NCI-H1436 treated with DMSO at 0.1 percent for 48 hours (cell line): ENCODE data around the gene EFCAB13.

Source experiments
- DNase-seq: peaks from one replicate; lab custom pipeline; 2025; lab: John Stamatoyannopoulos, UW

Gene EFCAB13

GRCh38 chr17:47292206-47292605 is 31.5 kb upstream of the EFCAB13 start:
- DNase-seq, result no peak

GRCh38 chr17:47295037-47295873 is 28.5 kb upstream of the EFCAB13 start:
- DNase-seq, result no peak

GRCh38 chr17:47295874-47296255 is 27.9 kb upstream of the EFCAB13 start:
- no peak for DNase-seq

DNA sequence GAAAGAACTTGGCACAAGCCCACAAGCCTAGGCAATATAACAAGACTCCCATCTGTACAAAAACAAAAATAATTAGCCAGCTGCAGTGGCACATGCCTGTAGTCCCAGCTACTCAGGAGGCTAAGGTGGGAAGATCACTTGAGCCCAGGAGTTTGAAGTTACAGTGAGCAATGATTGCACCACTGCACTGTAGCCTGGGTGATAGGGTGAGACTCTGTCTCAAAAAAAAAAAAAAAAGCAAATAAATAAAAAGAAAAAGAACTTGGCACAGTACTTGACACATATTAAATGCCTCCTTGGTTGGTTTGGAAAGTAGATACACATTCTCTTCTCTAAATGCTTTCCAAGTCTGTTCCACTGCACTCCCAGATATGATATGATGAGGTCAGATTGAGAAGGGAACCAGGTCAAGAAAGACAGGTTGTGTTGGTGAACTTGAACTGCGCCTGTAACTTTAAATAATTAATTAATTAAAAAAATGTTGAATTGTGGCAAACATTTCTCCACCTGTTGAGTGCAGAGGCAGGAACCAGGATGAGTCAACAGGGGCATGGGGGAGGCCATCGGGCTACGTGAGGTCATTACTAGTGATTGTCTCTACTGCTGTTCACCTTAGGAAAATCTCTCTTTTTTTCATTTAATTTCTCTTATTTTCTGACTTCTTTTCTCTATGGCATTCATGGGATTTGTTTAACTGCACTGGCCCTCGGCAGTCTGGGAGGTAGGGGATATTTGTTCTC is 25.9 kb upstream of the EFCAB13 start:
- no peak for DNase-seq

GRCh38 chr17:47298712-47299111 is 25.0 kb upstream of the EFCAB13 start:
- no peak for DNase-seq

DNA sequence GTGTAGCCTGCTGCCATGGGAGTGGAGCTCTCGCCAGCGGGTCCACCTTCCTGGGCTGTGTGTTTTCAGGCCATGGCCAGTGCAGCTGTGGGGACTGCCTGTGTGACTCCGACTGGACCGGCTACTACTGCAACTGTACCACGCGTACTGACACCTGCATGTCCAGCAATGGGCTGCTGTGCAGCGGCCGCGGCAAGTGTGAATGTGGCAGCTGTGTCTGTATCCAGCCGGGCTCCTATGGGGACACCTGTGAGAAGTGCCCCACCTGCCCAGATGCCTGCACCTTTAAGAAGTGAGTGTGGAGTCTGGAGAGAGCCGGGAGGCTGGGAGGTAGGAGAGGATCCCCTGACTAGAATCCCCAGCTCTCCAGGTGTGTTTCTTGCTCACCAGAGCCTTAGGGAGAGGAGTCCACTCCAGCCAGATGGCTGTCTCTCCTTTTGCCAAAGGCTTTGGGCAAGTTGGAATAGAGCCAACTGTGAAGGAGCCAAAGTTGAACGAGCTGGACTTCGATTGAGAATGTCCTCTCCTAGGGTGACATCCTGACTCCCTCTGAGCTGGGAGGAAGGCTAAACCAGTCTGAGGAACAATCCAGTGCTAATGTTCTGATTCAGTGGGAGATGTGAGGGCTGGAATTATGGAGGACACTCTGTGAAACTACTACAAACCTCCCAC is 24.4 kb upstream of the EFCAB13 start:
- DNase-seq, result no peak

DNA sequence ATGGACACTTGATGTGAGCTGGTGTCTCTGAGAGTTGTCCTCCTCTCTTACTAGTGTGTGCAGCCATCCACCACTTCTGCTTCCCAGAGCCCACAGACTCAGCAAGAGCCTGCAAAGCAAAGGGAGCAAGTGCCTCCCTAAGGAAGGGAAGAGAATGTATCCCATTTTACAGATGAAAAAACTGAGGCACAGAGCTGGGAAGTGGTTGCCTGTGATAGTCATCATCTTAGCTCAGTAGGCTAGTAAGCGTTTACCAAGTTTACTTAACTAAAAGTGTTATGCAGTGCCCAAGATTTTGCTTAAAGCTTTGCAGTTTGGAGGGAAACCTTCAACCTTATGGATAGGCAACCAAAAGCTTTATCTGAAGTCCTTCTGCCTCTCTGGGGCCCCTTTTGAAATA is 23.0 kb upstream of the EFCAB13 start:
- no peak for DNase-seq

DNA sequence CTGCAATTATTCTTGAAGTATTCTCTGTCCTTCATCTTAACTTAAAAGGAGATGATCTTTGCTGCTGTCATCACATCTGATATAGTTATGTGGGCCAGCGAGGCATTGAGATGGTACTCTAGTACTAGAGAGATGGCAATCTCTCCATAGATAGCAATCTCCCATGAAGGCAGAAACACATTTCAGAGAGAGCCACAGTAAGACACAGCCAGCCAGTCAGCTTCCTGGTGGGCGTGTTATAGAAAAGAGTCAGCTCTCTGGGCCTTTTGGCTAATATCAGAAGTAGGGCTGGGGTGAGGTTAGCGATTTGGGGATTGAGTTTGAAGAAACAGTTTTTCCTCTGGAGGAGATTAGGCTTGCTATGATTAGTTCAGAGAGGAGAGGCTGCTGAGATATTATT is 22.6 kb upstream of the EFCAB13 start:
- no peak for DNase-seq

DNA sequence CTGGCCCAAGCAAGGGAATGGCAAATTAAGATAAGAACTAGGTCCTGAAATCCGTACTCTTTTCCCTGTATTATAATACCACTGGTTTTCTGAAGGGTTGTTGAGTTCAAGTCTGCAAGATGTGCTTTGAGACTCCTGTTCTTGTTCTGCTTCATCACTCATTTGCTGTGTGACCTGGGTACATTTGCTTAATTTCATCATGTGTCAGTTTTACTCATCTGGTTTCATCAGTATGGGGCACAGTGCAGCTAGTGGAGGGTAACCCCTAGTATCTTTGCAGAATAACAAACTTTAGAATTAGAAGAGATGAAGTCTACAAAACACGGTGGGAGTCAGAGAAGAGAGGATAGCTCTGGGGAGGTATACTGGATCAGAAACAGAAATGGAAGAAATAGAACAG is 21.9 kb upstream of the EFCAB13 start:
- no peak for DNase-seq

- DNase-seq, result no peak
Measured at GRCh38 chr17:47304186-47304585, 19.6 kb upstream of the EFCAB13 start.

DNA sequence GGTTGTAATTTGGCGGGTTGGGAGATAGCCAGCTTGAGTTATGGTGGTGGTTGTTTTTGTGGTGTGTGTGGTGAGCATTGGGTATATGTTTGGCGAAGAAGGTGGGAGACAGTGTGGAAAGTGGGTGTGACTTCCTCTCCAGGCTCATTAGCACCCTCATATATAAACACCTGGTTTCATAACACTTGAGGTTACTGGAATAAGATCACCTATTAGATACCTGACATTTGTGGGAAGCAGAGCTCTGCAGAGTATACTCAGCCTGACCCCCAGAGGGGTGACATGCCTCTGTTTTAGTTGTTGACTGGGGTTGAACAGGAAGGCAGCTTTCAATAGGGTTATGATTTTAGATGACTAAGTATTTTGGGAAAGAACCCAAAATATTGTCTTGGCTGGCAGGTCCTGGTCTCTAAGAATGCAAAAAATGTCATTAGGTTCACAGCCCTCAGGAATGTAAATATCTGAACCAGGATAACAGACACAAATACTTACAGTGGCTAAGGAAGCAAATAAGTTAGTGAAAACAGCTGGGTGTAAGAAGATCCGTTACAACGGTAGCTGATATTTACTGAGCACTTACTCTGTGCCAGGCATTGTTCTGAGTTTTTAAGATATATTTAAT is 18.3 kb upstream of the EFCAB13 start:
- DNase-seq, result no peak

DNA sequence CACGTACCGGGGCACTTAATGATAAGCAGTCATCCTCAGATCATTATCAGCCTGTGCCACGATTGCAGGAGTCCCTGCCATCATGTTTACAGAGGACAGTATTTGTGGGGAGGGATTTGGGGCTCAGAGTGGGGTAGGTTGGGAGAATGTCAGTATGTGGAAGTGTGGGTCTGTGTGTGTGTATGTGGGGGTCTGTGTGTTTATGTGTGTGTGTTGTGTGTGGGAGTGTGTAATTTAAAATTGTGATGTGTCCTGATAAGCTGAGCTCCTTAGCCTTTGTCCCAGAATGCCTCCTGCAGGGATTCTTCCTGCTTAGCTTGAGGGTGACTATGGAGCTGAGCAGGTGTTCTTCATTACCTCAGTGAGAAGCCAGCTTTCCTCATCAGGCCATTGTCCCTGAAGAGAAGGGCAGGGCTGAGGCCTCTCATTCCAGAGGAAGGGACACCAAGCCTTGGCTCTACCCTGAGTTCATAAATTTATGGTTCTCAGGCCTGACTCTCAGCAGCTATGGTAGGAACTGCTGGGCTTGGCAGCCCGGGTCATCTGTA is 13.5 kb upstream of the EFCAB13 start:
- DNase-seq, result no peak

- no peak for DNase-seq
Measured at GRCh38 chr17:47311420-47311819, 12.3 kb upstream of the EFCAB13 start.

DNA sequence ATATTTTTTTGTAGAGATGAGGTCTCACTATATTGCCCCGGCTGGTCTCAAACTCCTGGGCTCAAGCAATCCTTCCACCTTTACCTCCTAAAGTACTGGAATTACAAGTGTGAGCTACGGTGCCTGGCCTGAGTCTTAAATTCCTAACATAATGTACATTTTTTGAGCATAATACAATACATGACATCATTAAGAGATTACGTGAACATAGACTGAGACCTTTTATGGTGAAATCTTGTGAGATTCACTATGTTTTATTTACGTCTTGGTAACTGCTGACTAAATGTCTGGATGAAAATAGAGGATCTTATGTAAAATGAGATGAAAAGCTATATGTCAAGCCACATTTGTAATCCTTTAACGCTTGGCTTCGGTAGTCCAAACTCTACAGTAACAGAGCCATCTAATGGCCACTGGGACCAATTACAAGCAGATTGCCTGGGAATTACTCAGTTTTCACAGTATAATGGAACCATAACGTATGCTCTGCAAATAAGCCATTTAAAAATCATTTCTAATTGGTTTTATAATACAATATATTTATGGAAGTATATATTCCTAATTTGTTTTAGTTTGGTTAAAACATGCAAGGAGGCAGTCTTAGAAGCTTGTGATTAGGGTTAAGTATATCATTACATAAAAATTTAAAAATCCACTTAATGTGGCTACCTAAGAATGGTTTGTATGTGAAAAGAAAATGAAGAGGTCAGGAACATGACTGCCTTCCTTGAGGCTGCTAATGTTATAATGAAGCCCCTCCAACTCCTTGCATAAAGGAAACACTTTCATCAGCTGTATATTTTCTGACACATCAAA is 8.1 kb upstream of the EFCAB13 start:
- DNase-seq, result peak; percentile 48

- DNase-seq, result no peak
Measured at GRCh38 chr17:47316311-47316710, 7.4 kb upstream of the EFCAB13 start.

- DNase-seq, result no peak
Measured at GRCh38 chr17:47317119-47317518, 6.6 kb upstream of the EFCAB13 start.

GRCh38 chr17:47318197-47318918 is 5.4 kb upstream of the EFCAB13 start:
- no peak for DNase-seq

DNA sequence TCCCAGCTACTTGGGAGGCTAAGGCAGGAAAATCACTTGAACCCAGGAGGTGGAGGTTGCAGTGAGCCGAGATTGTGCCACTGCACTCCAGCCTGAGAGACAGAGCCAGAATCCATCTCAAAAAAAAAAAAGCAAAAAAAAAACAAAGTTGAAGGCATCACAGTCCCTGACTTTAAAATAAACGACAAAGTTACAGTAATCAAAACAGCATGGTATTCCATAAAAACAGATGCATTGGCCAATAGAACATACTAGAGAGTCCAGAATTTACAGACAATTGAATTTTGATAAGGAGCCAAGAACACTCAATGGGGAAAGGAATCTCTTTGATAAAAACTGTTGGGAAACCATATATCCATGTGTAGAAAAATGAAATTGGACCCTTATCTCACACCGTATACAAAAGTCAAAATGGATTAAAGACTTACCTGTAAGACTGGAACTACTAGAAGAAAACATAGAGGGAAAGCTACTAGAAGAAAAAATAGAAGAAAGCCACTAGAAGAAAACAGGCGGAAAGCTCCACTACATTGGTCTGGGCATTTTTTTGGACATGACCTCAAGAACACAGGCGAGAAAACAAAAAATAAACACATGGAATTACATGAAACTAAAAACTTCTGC is 2.8 kb upstream of the EFCAB13 start:
- DNase-seq, result no peak

DNA sequence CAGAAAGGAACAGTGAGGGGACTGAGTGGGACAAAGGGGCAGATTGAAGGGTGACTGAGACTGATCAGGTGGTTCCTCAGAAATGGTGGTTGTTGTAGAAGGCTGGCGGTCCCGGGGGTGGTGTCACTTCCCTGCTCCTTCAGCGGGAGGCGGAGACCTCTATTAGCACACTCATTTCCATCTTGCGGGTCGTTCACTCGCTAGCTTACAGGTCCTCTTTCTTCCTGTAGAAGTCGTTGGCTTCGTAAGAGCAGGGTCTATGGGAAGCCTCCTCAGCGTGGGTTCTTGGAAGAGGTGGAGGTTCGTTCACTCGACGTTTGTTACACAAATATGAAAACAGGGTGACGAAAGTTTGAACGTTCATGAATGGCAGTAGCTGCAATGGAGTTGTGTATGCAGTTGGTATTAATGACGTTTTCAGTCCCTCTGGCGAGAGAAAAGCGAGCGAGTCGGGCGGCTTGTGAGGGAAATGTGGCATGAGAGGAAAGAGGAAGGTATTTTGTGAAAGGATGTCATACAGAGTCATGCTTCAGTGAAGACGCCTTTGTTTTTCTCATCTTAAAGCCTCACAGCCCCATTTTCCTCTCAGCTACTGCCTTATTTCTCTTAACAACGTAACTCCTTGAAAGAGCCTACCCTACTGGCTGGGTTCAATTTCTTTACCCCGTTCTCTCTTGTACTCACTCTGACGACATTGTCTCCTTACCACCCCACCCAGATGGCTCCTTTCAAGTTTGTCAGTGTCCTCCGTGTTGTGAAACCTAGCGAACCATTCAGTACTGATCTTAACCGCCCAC is 667 bp downstream of the EFCAB13 start:
- DNase-seq, result peak; percentile 64
